T-helper 1 cell treated with Interleukin-12 subunit alpha and Interleukin-12 subunit beta and Interleukin-4 antibody, amounts not matched to agents 30 μg/mL and 1 μg/mL, for 36 hours (primary cell): ENCODE measurements around the gene ZMIZ1.

Experiments
- H3K27ac Mint-ChIP-seq: one replicate; pipeline ENCODE4 v1.8.0; 2021; ENCODE audit warnings: mild to moderate bottlenecking, mixed read lengths
- H3K27me3 Mint-ChIP-seq: one replicate; pipeline ENCODE4 v1.8.0; 2021; ENCODE audit warnings: low read depth, mixed read lengths
- H3K36me3 Mint-ChIP-seq: one replicate; pipeline ENCODE4 v1.8.0; 2021; ENCODE audit warnings: low read depth, mixed read lengths
- H3K4me1 Mint-ChIP-seq: one replicate; pipeline ENCODE4 v1.8.0; 2021; ENCODE audit warnings: low read depth, mixed read lengths
- H3K4me3 Mint-ChIP-seq: one replicate; pipeline ENCODE4 v1.8.0; 2021; ENCODE audit warnings: mild to moderate bottlenecking, moderate library complexity, mixed read lengths
- H3K9me3 Mint-ChIP-seq: one replicate; pipeline ENCODE4 v1.8.0; 2021; ENCODE audit warnings: mixed read lengths

The ZMIZ1 gene

DNA sequence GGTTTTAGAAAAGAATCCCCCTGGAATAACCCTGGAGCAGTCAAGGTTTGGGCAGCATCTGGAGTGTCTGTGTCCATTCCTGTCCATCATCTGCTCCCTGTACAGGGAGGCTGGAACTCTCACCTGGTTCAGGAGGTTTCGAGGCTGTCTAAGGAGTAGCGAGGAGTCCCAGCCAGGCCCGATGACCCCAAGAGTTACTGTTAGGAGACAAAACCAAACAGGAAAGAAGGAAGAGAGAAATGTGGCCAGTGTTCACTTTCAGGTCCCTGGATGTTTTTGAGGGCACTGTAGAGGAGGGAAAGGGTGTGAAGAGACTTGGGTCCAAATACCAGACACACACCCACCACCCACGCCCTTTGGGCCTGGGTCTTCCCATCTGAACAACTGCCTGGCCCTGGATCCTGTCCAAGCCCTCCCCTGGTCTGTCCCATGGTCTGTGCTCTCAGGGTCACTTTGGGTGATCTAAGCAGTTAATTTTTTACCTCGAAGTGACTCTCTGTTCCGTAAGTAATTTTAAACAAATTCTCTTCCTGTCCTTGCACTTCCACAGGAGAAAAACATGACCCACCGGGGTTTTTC is 117.1 kb downstream of the ZMIZ1 start:
- Mint-ChIP-seq H3K4me1 (peaks cover 2% of the 10 kb centered on the region), H3K4me3 (no peak overlapping the region), H3K9me3 (no peaks in the 10 kb centered on the region), H3K27me3 (no peaks in the 10 kb centered on the region), H3K27ac (no peak overlapping the region), H3K36me3 (no peaks in the 10 kb centered on the region)

- H3K36me3 Mint-ChIP-seq = no peaks in the 10 kb centered on the region
- no peaks in the 10 kb centered on the region for H3K9me3 Mint-ChIP-seq
- H3K4me3 Mint-ChIP-seq = no peak overlapping the region
- H3K27me3 Mint-ChIP-seq = no peaks in the 10 kb centered on the region
- no peak overlapping the region for H3K27ac Mint-ChIP-seq
- H3K4me1 Mint-ChIP-seq = peaks cover 2% of the 10 kb centered on the region
Observed at GRCh38 chr10:79186486-79187120, 117.8 kb downstream of the ZMIZ1 start.

- H3K4me1 Mint-ChIP-seq = peaks cover 2% of the 10 kb centered on the region
- no peaks in the 10 kb centered on the region for H3K9me3 Mint-ChIP-seq
- no peaks in the 10 kb centered on the region for H3K27me3 Mint-ChIP-seq
- no peak overlapping the region for H3K27ac Mint-ChIP-seq
- H3K4me3 Mint-ChIP-seq = no peak overlapping the region
- H3K36me3 Mint-ChIP-seq = no peaks in the 10 kb centered on the region
Observed at GRCh38 chr10:79187121-79187940, 118.6 kb downstream of the ZMIZ1 start.

GRCh38 chr10:79188154-79188965 is 119.6 kb downstream of the ZMIZ1 start:
- H3K9me3 Mint-ChIP-seq = no peaks in the 10 kb centered on the region
- H3K36me3 Mint-ChIP-seq = no peaks in the 10 kb centered on the region
- no peak overlapping the region for H3K4me3 Mint-ChIP-seq
- no peak overlapping the region for H3K27ac Mint-ChIP-seq
- peaks cover 6% of the 10 kb centered on the region for H3K27me3 Mint-ChIP-seq
- peaks cover 4% of the 10 kb centered on the region for H3K4me1 Mint-ChIP-seq

DNA sequence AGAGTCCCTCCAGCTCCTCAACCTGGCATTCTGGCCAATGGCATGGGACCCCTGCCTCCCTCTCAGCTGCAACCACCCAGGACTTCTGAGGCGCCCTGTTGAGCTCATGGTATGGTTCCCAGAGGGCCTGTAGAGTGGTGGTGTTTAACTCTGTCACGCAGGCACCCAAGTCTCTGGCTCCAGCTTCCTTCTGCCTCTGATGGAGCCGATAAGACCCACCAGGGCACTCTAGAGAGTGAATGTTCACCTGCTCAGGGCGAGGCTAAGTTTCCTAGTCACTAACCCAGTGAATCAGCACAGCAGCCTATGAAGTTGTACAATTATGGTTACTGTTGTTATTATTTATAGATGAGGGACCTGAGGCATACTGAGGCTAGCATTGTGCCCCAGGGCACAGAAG is 120.4 kb downstream of the ZMIZ1 start:
- Mint-ChIP-seq H3K9me3 (no peaks in the 10 kb centered on the region), H3K27me3 (peaks cover 6% of the 10 kb centered on the region), H3K4me1 (peaks cover 2% of the 10 kb centered on the region), H3K36me3 (no peaks in the 10 kb centered on the region), H3K27ac (no peak overlapping the region), H3K4me3 (no peak overlapping the region)

GRCh38 chr10:79189853-79190435 is 121.2 kb downstream of the ZMIZ1 start:
- no peaks in the 10 kb centered on the region for H3K9me3 Mint-ChIP-seq
- no peaks in the 10 kb centered on the region for H3K36me3 Mint-ChIP-seq
- H3K4me3 Mint-ChIP-seq = no peak overlapping the region
- no peak overlapping the region for H3K27ac Mint-ChIP-seq
- peaks cover 6% of the 10 kb centered on the region for H3K27me3 Mint-ChIP-seq
- H3K4me1 Mint-ChIP-seq = peaks cover 2% of the 10 kb centered on the region

DNA sequence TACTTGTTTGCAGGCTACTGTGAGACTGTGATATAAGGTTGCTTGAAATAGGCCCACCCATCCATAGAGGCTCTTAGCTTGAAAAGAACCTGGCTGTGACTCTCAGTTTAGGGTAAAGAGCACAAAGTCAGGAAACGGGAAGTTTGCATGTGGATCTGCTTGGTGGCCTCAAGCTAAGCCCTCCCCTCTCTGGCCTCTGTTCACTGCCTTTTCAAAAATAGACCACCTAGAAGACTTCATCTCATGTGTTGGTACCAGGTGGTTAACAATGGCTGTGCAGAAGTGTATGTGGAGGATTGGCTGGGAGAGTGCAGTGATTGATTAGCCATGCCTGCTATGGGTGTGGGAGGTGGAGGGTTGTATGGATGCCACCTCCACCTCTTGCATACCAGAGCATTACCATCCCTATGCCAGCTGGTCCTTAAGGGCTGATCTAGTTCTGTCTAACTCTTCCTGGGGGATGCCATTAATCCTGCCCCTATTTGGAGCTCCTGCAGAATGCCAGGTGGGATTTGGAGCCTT is 122.0 kb downstream of the ZMIZ1 start:
- H3K4me3 Mint-ChIP-seq = no peak overlapping the region
- H3K27me3 Mint-ChIP-seq = peaks cover 6% of the 10 kb centered on the region
- no peaks in the 10 kb centered on the region for H3K9me3 Mint-ChIP-seq
- no peaks in the 10 kb centered on the region for H3K36me3 Mint-ChIP-seq
- H3K27ac Mint-ChIP-seq = no peak overlapping the region
- H3K4me1 Mint-ChIP-seq = peaks cover 4% of the 10 kb centered on the region

GRCh38 chr10:79191951-79192676 is 123.3 kb downstream of the ZMIZ1 start:
- no peak overlapping the region for H3K4me3 Mint-ChIP-seq
- H3K27me3 Mint-ChIP-seq = peaks cover 6% of the 10 kb centered on the region
- no peak overlapping the region for H3K27ac Mint-ChIP-seq
- no peaks in the 10 kb centered on the region for H3K9me3 Mint-ChIP-seq
- no peaks in the 10 kb centered on the region for H3K36me3 Mint-ChIP-seq
- H3K4me1 Mint-ChIP-seq = peaks cover 4% of the 10 kb centered on the region

DNA sequence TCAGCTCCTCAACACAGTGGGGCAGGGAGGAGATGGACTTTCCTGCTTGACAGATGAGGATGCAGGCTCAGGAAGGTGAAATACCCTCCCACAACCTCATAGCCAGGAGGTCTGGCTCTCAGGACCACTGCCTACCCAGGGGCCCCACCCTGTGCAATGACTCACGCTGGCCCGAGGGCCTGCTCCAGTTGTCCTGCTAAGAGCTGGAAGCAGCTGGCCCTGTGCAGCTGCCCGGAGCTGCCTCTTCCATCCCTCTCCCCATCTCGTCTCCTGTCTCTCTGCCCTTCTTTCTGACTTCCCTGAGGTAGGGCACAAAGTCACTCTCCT is 123.9 kb downstream of the ZMIZ1 start:
- no peak overlapping the region for H3K27ac Mint-ChIP-seq
- peaks cover 6% of the 10 kb centered on the region for H3K27me3 Mint-ChIP-seq
- H3K36me3 Mint-ChIP-seq = no peaks in the 10 kb centered on the region
- H3K4me3 Mint-ChIP-seq = no peak overlapping the region
- H3K9me3 Mint-ChIP-seq = no peaks in the 10 kb centered on the region
- peaks cover 4% of the 10 kb centered on the region for H3K4me1 Mint-ChIP-seq

- peaks cover 4% of the 10 kb centered on the region for H3K4me1 Mint-ChIP-seq
- no peaks in the 10 kb centered on the region for H3K36me3 Mint-ChIP-seq
- no peak overlapping the region for H3K27ac Mint-ChIP-seq
- H3K27me3 Mint-ChIP-seq = peaks cover 6% of the 10 kb centered on the region
- no peak overlapping the region for H3K4me3 Mint-ChIP-seq
- H3K9me3 Mint-ChIP-seq = no peaks in the 10 kb centered on the region
Observed at GRCh38 chr10:79193694-79194382, 125.1 kb downstream of the ZMIZ1 start.

DNA sequence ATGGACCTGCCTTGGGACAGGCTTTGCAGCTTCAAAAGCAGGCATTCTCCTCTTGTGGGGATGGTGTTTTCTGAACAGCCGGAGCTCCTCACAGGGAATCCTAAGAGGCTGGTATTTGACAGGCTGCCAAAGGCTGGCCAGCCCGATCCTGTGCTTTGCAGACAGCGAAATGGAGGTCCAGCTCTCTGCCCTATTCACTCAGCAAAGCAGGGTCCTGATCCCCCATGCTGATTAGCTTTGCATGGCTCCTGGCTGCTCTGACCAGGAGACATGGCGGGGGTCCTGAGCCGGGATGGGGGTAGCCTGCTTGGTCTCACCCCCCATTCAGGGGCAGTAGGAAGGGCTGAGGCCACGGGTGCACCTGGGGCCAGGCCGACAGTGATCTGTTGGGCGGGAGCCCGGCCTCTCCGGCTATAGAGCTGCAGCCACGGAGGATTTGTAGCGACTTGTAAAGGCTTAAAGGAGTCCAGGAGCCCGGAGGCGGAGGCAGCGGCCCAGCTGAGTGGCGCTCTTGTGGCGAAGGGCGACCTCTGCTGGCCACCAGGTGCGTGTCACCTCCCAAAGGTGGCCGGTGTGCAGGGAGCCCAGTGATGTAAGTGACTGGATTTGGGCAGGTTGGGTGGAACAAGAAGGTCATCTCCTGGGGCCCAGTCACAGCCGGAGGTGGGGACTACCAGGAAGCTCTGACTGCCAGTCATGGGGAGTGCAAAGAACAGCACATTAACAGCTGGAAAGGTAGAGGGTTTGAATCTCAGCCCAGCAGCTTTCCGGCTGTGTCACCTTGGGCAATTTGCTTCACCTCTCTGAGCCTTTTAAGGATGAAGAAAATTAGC is 126.5 kb downstream of the ZMIZ1 start:
- H3K9me3 Mint-ChIP-seq = no peaks in the 10 kb centered on the region
- no peak overlapping the region for H3K4me3 Mint-ChIP-seq
- no peaks in the 10 kb centered on the region for H3K36me3 Mint-ChIP-seq
- H3K4me1 Mint-ChIP-seq = peaks cover 4% of the 10 kb centered on the region
- H3K27me3 Mint-ChIP-seq = peaks cover 6% of the 10 kb centered on the region
- no peak overlapping the region for H3K27ac Mint-ChIP-seq

DNA sequence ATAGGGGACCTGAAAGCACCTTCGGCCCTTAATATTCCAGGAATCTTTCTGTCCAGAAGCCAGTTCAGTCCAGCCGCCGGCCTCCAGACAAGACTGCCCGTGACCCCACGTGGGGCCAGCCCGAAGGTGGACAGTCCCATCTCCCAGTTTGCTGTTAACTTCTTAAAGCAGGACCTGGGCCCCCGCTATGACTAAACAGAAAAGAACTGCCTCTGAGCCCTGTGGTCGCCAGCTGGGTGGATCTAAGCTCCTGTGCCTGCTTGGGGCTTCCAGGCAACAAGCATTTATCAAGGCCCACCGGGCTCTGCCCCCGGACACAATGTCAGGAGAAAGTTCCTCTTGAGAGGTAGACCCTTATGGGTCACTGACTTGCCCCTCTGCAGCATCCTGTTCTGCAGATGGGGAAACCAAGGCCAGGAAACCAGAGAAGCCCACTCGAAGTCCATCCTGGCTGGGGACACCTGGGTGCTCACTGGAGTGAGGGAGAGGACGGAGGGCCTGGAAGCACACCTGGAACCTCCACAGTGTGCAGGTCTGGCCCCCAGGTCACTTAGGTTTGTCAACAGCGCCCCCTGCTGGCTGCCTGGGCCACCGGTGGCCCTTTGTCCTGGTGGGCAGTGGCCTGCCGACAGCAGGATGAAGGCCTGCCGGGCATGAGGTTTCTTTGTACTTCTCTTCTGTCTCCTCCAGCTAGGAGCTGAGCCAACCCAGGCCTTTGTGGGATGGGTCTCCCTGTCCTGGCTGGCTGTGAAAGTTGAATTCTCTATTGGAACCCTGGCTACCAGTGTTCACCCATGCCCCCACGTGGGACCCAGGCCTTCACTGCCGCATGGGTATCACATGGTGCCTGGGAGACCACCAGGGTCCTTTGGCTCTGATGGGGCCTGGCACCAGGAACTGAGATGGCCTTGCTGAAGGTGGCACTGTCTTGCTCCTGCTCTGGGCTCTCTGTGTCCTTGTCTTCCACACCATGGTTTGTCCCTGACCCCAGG is 128.0 kb downstream of the ZMIZ1 start:
- no peaks in the 10 kb centered on the region for H3K9me3 Mint-ChIP-seq
- peaks cover 4% of the 10 kb centered on the region for H3K4me1 Mint-ChIP-seq
- H3K36me3 Mint-ChIP-seq = no peaks in the 10 kb centered on the region
- peaks cover 6% of the 10 kb centered on the region for H3K27me3 Mint-ChIP-seq
- no peak overlapping the region for H3K27ac Mint-ChIP-seq
- H3K4me3 Mint-ChIP-seq = no peak overlapping the region
